MM.1S (cell line): Measurements from ENCODE around the gene ITIH4.
"Not testable (repeated sequence)": the region's sequence is repeated elsewhere in the genome, so short reads cannot be mapped to it uniquely, and the experiment has no call there.

Experiments
- DNase-seq: peaks from one replicate; pipeline ENCODE4 v3.0.0-alpha.2; 2015
- H2AFZ ChIP-seq: fragments of 300-600 bp; sonication (generic); 2 replicates; pipeline ENCODE4 v1.6.0; 2016; ENCODE audit warnings: antibody characterized with exemption, low read length
- H3F3A ChIP-seq: fragments of 300-600 bp; sonication (generic); 2 replicates; pipeline ENCODE4 v1.6.1; 2016; ENCODE audit warnings: mild to moderate bottlenecking, antibody characterized with exemption, low read length, moderate library complexity, mixed read lengths; ENCODE audit not compliant: insufficient read depth
- H3K27ac ChIP-seq: fragments of 300-600 bp; sonication (generic); 2 replicates; pipeline ENCODE4 v1.5.1; 2016; ENCODE audit warnings: mild to moderate bottlenecking, low read length
- H3K27me3 ChIP-seq: fragments of 300-600 bp; sonication (generic); replicated peaks from 2 replicates; pipeline ENCODE4 v1.6.0; 2016; ENCODE audit warnings: low read length; ENCODE audit not compliant: insufficient read depth
- H3K36me3 ChIP-seq: fragments of 300-600 bp; sonication (generic); replicated peaks from 2 replicates; pipeline ENCODE4 v1.6.1; 2016; ENCODE audit warnings: mild to moderate bottlenecking, low read length, mixed read lengths; ENCODE audit not compliant: insufficient read depth
- H3K4me1 ChIP-seq: fragments of 300-600 bp; sonication (generic); 2 replicates; pipeline ENCODE4 v1.6.1; 2016; ENCODE audit warnings: low read length, mixed read lengths
- H3K4me2 ChIP-seq: fragments of 300-600 bp; sonication (generic); 2 replicates; pipeline ENCODE4 v1.6.0; 2016; ENCODE audit warnings: low read depth, low read length
- H3K4me3 ChIP-seq: fragments of 300-600 bp; sonication (generic); 2 replicates; pipeline ENCODE4 v1.5.1; 2016; ENCODE audit warnings: low read length, mixed read lengths
- H3K79me2 ChIP-seq: fragments of 300-600 bp; sonication (generic); 2 replicates; pipeline ENCODE4 v1.6.1; 2016; ENCODE audit warnings: mixed run types, low read length, mixed read lengths
- H3K9ac ChIP-seq: fragments of 300-600 bp; sonication (generic); 2 replicates; pipeline ENCODE4 v1.6.1; 2016; ENCODE audit warnings: low read length, mixed read lengths
- H3K9me2 ChIP-seq: fragments of 300-600 bp; sonication (generic); replicated peaks from 2 replicates; pipeline ENCODE4 v1.6.1; 2016; ENCODE audit warnings: mild to moderate bottlenecking, low read length, mixed read lengths; ENCODE audit not compliant: insufficient read depth
- H3K9me3 ChIP-seq: fragments of 300-600 bp; sonication (generic); replicated peaks from 2 replicates; pipeline ENCODE4 v1.6.1; 2016; ENCODE audit warnings: mild to moderate bottlenecking, low read length, mixed read lengths; ENCODE audit not compliant: insufficient read depth
- H4K20me1 ChIP-seq: fragments of 300-600 bp; sonication (generic); 2 replicates; pipeline ENCODE4 v1.6.1; 2016; ENCODE audit warnings: mild to moderate bottlenecking, low read length, moderate library complexity, mixed read lengths; ENCODE audit not compliant: insufficient read depth
- EZH2 ChIP-seq: fragments of 300-600 bp; sonication (generic); optimal IDR thresholded peaks from 2 replicates; pipeline ENCODE3; 2017; ENCODE audit warnings: low read depth, mild to moderate bottlenecking, antibody characterized with exemption, low read length, mixed read lengths
- EZH2phosphoT487 ChIP-seq: fragments of 300-600 bp; sonication (generic); IDR thresholded peaks from 2 replicates; pipeline ENCODE4 v1.6.1; 2018; ENCODE audit warnings: antibody characterized with exemption, low read length
- TF ChIP-seq, protein P1 (sequence below): fragments of 300-600 bp; sonication (generic); IDR thresholded peaks from 2 replicates; pipeline ENCODE4 v1.5.1; 2016; ENCODE audit warnings: antibody characterized with exemption, low read length, mixed read lengths

The ITIH4 gene

DNA sequence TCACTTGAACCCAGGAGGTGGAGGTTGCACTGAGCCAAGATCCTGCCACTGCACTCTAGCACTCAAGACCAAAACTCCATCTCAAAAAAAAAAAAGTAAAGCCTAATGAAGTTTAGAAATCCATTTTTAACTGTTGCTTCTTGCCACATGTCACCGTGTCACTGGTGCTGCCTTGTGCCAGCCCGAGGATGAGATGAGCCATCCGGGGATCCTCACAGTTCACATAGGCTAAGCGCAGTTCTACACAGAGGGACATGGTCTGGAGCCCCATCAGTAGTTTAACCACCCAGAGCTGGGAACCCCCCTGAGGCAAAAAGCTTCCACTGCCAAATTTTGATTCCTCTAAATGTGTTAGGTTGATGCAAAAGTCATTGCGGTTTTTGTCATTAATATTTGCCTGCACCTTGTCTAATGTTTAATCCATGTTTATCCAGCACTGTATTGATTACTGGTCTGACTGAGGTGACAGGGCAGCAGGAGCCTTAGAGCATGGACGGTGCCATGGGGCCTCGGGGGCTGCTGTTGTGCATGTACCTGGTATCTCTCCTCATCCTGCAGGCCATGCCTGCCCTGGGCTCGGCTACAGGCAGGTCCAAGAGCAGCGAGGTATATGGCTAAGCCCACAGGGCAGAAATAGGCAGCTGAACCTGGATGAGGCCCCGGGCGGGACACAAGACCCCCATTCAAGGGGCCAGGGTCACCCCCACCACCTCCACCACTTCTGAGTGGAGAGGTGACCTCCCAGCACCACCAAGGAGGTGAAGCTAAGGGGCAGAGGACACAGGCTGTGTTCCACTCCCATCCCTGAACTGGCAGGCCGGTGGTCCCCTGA is 53.1 kb downstream of the ITIH4 start, which contains the start of gene ITIH1:
Gene ITIH1, plus strand, starts transcription at position 473 of the 832 bp plus-strand sequence. Its CDS starts 17 bp downstream, at position 490.
- Histone ChIP-seq H3K4me1 (no peaks in the 10 kb centered on the region), H2AFZ (no peak within 1 kb of the TSS), H3K27ac (no peak within 1 kb of the TSS), H3K9ac (no peak within 1 kb of the TSS), H3K4me2 (no peak within 1 kb of the TSS), H4K20me1 (no peaks in the 10 kb centered on the region), H3F3A (no peaks in the 10 kb centered on the region), H3K4me3 (no peak within 1 kb of the TSS), H3K9me2 (no peaks in the 10 kb centered on the region), H3K36me3 (no peaks in the 10 kb centered on the region), H3K79me2 (no peaks in the 10 kb centered on the region), H3K9me3 (no peaks in the 10 kb centered on the region), H3K27me3 (no peaks in the 10 kb centered on the region)
- no peak for DNase-seq
- TF ChIP-seq EZH2phosphoT487 (no peak), EZH2 (no peak)
- TF ChIP-seq, protein P1, sequence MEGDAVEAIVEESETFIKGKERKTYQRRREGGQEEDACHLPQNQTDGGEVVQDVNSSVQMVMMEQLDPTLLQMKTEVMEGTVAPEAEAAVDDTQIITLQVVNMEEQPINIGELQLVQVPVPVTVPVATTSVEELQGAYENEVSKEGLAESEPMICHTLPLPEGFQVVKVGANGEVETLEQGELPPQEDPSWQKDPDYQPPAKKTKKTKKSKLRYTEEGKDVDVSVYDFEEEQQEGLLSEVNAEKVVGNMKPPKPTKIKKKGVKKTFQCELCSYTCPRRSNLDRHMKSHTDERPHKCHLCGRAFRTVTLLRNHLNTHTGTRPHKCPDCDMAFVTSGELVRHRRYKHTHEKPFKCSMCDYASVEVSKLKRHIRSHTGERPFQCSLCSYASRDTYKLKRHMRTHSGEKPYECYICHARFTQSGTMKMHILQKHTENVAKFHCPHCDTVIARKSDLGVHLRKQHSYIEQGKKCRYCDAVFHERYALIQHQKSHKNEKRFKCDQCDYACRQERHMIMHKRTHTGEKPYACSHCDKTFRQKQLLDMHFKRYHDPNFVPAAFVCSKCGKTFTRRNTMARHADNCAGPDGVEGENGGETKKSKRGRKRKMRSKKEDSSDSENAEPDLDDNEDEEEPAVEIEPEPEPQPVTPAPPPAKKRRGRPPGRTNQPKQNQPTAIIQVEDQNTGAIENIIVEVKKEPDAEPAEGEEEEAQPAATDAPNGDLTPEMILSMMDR = no peak

DNA sequence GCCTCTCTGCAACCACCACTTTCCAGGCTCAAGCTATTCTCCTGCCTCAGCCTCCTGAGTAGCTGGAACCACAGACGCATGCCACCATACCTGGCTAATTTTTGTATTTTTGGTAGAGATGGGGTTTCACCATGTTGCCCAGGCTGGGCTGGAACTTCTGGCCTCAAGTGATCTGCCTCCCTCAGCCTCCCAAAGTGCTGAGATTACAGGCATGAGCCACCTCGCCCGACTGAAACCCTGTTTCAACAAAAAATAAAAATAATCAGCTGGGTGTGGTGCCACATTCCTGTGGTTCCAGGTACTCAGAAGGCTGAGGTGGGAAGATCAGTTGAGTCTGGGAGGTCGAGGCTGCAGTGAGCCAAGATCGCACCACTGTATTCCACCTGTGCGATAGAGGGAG is 54.0 kb downstream of the ITIH4 start:
- H3K9ac ChIP-seq, H3F3A ChIP-seq, DNase-seq, H3K4me2 ChIP-seq, H3K9me2 ChIP-seq, H3K27ac ChIP-seq, H4K20me1 ChIP-seq, H3K9me3 ChIP-seq, H3K27me3 ChIP-seq, H3K4me3 ChIP-seq, H3K4me1 ChIP-seq, H3K79me2 ChIP-seq, H3K36me3 ChIP-seq, H2AFZ ChIP-seq: not testable (repeated sequence)

DNA sequence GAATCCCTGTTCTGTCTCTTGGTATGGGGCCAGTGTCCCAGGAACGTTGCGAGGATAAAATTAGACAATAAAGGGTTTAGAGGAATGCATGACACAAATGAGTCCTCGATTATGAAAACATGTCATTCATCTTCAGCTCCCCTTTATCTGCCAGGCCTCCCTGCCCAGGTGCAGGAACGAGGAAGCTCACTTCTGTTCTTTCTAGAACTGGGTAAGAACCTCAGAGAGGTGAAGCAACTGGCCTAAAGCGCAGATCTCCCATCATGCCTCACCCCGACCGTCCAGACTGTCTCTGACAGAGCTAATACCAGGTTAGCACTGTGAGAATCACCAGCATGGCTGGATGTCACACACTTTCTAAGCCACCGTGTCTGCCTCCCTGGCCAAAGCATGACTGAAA is 54.6 kb downstream of the ITIH4 start:
- Histone ChIP-seq H3K27ac (no peak overlapping the region), H3K36me3 (no peaks in the 10 kb centered on the region), H2AFZ (peak overlapping the region; percentile 3; the same call in 1 of the 2 replicates), H3K4me3 (no peak overlapping the region), H3K9me2 (no peaks in the 10 kb centered on the region), H3K27me3 (no peaks in the 10 kb centered on the region), H3F3A (no peaks in the 10 kb centered on the region), H3K9ac (no peak overlapping the region), H3K9me3 (no peaks in the 10 kb centered on the region), H3K79me2 (no peaks in the 10 kb centered on the region), H4K20me1 (no peaks in the 10 kb centered on the region), H3K4me2 (no peak overlapping the region), H3K4me1 (0 out of 2 replicates have a peak, but pooled peaks cover 2% of the 10 kb centered on the region)
- TF ChIP-seq, protein P1 = no peak
- TF ChIP-seq EZH2 (no peak), EZH2phosphoT487 (no peak)
- DNase-seq = no peak
